Stimulated activated CD8-positive, alpha-beta memory T cell treated with anti-CD3 and anti-CD28 coated beads, Interleukin-2, amount 100 ng/mL, for 48 hours (primary cell): ENCODE measurements around the gene FKBP1B.
"Not testable (repeated sequence)": the region's sequence is repeated elsewhere in the genome, so short reads cannot be mapped to it uniquely, and the experiment has no call there.

Source experiments
- DNase-seq, 2 donors: peaks; one replicate each; pipeline ENCODE4 v3.0.0-alpha.2; 2020; ENCODE audit warnings: low read depth in 2 of 2

FKBP1B gene

DNA sequence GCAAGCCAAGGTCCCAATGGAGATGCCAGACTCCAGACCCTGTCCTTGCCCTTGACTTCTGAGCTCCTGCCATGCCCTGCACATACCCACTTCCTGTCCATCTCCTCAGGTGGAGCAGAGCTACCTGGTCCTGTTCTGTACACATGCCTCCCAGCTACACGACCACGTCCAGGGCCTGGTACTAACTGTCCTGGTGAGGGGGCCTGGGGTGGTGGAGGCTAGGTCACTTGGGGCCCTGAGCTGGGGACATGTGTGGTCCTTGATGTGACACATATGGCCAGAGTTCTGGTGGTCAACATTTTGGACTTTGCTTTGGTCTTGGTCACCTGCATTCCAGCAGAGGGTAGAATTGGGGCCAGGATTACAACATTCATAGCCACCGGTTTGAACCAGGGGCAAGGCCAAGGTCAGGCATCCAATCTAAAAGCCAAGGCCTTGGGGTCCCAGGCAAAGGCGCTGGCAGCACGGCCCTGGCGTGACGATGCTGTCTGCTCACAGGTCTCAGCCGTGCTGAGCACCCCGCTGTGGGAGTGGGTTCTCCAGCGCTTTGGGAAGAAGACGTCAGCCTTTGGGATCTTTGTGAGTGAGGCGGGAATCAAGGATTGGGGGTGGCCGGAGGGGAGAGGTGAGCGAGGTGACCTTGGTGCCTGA is 27.1 kb upstream of the FKBP1B start:
- no peak for DNase-seq

DNA sequence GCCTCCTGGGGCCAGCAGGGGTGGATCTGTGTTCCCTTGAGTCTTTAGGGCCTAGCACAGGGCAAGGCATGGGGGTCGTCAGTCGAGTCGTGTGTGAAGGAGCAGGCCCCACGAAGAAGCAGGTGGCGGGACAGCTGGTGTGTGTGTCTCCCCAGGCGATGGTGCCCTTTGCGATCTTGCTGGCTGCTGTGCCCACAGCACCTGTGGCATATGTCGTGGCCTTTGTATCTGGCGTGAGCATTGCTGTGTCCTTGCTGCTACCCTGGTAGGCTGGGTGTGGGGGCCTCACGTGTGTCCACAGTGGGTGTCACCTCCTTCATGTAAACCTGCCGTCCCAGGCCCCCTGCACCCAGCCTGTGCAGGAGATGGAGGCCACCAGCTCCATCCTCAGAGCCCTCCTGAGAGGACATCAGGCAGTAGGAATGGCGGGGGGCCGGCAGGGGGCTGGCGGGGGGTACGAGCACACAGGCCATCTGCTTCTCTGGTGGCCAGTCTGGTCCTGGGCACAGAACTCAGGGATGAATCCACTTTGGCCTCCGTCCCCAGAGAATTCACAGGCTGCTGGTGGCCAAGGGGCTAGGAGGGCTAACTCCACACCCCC is 26.5 kb upstream of the FKBP1B start:
- no peak for DNase-seq

DNA sequence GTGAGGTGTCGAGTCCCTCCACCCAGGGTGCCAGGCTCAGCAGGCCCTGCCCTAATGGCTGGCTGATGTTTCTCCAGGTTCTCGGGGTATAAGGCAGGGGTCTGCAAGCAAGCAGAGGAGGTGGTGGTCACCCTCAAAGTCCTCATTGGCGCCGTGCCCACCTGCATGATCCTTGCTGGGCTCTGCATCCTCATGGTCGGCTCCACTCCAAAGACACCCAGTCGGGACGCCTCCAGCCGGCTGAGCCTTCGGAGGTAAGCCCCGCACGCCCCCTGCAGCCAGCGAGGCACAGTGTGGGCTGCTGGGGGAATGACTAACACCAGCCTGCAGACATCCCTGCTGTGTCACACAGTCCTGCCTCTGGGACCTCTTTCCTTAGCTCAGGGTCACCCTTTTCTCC is 25.5 kb upstream of the FKBP1B start:
- no peak for DNase-seq

DNA sequence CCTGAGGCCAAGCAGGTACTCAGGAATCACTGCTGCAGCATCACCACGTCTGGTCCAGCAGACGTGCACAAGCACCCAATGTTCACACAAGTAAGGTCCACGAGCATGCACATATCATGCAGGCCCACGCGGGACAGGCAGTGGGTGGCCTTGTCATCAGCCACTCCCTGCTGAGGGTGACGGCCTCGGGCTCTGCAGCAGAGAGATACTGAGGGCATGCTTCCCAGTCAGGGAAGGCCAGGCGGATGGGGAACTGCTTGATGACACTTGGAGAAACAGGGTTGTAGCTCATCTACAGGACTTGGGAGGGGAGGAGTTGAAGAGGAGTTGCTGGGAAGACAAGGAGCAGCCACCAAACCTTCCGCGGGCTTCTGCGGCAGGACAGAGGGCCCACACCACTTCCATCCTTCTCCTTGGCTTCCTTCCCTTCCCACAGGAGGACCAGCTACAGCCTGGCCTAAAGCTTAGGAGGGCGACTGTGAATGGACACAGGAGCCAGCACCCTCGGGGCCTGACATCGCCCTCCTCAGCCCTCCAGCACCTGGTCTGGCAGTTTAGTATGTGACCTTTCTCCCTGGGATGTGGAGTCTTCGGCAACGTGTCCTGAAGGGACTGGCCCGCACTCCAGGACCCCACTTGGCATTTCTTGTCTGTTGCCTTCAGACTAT is 24.4 kb upstream of the FKBP1B start:
- DNase-seq, result no peak

DNA sequence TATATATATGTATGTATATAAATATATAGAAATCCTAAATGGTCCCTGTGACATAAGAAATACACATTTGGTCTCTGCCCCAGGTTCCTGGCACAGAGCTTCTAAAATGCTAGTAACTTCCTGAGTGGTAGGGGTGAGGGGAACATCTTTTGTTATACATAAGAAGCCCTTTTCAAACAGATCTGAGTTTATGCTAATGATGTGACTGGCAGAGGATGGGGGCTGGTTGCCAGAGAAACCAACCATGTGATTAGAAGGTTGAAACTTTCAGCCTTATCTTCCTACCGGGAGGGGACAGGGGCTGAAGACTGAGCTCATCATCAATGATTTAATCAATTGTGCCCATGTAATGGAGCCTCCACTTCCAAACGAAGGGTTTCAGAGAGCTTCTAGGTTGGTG is 23.3 kb upstream of the FKBP1B start:
- DNase-seq, result no peak

DNA sequence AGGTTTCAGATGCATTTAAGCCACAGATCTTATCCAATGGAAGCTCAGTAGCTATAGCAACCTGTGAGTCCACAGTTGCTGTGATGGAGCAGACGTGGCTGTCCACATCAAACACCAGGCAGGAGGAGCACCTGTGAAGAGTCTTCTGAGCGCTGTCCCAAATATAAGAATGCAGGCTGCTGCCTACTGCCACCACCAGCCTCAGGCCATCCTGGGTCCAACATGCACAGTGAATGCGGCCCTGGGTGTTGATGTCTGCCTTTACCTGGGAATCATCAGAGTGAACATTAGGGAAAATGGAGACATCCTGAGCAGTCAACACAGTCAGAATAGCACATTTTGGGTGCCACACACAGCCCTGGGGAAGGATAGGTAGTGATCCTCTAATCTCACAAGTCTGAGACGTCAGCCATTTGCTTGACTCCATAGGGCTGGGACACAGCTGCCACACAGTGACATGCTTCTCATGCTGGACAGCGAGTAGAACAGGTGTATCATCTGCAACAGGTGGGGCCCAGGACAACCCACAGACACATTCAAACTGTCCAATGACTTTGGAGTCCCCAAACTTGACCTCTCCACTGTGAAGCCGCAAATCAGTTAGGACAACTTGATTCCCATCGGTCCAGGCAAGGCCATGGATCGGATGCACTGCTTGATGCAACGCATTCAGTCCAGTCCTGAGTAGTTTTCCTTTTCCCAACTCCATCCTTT is 10.6 kb upstream of the FKBP1B start:
- no peak for DNase-seq

DNA sequence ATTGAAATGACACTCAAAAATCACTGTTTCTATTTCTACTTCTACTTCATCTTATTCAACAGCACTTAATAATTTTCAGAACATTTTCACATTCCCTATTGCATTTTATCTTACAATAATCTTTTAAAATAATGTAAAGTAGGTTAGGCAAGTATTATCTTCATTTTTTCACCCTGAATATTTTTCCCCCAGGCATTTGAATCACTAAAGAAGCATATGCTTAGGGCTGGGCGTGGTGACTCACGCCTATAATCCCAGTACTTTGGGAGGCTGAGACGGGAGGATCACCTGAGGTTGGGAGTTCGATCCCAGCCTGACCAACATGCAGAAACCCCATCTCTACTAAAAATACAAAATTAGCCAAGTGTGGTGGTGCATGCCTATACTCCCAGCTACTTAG is 9.0 kb upstream of the FKBP1B start:
- no peak for DNase-seq

DNA sequence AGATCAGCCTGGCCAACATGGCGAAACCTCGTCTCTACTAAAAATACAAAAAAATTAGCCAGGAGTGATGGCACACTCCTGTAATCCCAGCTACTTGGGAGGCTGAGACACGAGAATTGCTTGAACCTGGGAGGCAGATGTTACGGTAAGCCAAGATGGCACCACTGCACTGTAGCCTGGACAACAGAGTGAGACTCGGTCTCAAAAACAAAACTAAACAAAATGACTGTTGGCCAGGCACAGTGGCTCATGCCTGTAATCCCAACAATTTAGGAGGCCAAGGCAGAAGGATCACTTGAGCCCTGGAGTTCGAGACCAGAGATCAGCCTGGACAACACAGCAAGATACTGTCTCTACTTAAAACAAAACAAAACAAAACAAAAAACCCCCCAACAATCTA is 6.4 kb upstream of the FKBP1B start:
- not testable (repeated sequence) for DNase-seq

DNA sequence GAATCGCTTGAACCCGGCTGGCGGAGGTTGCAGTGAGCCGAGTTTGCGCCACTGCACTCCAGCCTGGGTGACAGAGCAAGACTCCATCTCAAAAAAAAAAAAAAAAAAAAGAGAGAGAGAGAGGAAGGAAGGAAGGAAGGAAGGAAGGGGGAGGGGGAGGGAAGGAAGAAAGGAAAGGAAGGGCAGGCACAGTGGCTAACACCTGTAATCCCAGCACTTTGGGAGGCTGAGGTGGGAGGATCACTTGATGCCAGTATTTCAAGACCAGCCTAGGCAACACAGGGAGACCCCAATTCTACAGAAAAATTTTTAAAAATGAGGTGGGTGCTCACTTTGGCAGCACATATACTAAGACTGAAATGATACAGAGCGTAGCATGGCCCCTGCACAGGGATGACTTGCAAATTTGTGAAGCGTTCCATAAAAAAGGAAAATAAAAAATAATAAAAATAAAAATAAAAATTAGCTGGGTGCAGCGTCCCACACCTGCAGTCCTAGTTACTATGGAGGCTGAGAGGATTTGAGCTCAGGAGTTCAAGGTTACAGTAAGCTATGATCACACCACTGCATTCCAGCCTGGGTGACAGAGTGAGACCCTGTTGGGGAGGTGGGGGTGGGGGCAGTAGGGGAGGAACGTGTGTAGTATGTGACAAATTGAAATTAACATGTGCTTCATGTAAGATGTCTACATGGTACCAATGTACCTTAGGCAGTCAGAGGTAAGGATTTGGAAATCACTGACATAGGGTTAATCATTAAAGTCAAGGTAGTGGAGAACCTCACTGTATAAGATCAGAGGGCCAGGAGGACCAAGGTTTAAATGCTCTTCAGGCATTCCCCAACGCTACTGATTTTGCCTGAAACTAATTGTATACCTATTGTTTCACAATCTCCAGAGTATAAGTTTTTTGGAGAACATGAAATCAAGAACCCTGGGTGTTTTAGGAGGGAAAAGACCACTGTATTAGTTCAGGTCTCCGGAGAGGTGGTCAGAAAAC is 3.7 kb upstream of the FKBP1B start:
- DNase-seq, result no peak

DNA sequence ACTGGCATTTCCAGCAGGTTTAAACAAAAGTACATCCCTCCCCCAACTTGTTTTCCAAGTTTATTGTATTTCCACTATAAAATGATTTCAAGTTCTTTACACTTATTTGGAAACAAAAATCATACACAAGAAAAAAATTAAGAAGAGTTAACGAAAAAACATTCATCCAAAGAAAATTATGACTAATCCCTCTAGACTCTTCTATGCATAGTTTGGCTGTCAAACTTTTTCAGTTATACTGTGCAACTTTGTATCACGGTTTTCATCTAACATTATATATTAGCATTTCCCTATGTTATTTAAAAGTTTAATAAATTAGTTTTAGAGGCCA is 3.0 kb upstream of the FKBP1B start:
- no peak for DNase-seq

DNA sequence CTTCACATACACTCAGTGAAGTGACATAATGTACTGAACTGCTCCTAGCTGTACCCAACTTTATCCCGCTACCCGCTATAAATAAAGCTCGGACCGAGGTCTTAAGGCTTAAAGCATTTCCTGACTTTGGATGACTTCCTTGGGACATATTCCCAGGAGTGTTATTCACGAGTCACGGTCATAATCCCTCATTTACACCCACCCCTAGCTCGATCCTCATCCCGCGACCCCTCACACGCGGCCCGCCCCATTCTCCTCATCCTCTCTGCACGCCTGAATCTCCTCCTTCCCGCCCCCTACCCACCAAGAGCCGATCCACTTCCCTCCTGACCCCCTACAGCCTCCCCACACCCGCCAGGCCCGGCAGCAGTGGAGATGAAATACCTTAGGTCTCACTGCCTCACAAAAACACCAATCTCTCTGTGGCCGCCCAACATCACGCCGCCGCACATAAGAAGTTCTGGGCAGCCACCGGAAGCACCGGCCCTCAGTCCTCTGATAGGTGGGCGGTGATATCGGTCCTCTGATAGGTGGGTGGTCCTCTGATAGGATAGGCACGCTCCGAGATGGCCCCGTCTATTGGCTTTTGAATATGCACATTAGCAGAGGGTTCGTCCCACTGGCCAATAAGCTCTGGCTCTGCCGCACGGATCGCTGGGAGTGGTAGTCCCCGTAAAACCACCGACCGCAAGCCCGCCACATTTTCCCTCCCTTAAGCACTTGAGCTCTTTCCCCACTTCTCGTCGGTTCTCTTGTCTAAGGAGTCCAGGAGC is 2.4 kb upstream of the FKBP1B start, which contains the start of gene WDCP:
Gene WDCP, minus strand, starts transcription at position 462 of the 773 bp plus-strand sequence. CDS start 7,897 bp downstream, outside the sequence.
- DNase-seq, result peak; percentile 80 to 92

DNA sequence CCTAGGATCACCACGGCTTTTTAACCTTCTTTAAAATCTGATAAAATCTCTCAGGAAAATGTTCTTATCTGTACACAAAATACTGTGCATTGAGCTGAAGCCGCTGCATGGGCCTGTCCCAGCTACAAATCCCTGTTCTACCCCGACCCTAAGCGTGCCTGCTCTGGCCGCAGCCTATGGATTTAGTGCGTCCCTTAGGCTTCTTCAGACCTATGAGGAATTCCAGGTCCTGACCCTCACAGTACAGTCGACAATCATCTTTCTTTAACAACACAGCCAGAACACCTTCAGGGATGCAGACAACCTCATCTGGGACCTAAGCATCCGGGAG is 1.9 kb upstream of the FKBP1B start:
- no peak for DNase-seq

DNA sequence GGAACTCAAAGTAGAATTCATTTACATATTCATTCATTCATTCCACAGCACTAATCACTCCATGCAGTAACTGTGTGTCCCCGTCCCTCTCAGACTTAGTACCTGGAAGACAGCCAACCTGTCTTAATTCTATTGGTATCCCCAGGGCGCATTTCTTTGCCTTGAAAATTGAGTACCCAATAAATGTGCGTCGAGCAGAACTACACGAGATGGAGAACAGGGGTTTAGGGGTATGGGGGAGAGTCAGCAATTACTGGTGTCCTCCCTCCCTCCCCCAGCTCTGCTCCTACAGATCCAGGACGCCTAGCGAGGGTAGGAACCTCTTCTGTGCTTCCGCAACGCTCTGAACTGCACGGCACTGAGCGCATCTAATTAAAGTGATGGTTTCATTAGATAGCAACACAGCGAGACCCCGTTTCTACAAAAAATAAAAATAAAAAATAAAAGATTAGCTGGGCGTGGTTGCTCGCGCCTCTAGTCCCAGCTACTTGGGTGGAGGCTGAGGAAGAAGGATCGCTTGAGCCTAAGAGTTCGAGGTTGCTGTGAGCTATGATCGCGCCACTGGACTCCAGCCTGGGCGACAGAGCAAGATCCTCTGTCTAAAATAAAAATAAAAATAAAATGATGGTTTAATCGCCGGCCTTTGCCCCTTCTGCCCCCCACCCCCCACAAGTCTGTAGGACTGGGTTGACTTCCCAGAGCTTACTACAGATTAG is 614 bp upstream of the FKBP1B start:
- DNase-seq, result no peak

DNA sequence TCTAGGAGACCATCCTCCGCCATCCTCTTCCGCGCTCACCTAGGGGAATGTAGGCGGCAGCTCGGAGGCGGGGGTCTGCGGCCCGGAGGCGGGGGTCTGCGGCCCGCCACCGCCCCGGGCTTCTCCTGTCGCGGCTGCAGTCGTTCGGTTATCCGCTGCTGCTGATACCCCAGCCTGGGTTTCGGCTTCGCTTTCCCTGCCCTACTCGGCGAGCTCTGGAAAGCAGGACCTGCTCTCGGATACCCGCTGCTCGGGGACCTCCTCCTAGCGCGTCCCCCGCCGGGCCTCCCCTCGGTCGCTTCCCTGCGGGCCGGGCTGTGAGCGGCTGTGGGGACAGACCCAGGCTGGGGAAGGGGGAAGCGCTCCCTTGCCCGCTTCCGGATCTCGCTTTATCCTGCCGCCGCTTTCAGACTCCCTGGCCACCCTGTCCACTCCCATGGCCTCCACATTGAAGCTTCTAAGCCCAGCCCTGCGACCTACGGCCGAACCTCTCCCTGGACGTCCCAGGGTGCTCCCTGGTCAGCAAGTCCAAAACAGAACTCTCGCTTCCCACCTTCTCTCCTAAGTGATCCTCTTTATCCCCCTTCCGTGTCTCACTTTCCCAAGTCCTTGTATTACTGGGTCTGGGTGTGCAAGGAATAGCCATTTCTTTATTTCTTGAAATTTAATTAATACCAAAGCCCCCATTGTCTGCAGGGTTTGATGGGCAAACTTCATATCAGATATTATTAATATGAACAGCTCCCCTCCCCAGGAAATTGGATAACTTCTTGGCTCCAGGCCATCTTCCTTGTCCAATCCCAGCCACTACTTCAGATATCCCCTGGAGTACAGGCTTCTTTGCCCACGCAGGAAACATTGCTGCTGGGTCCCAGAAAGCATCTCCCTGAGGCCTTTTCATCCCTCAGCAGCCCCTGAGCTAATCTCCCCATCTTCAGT is 769 bp downstream of the FKBP1B start:
- DNase-seq, result no peak

DNA sequence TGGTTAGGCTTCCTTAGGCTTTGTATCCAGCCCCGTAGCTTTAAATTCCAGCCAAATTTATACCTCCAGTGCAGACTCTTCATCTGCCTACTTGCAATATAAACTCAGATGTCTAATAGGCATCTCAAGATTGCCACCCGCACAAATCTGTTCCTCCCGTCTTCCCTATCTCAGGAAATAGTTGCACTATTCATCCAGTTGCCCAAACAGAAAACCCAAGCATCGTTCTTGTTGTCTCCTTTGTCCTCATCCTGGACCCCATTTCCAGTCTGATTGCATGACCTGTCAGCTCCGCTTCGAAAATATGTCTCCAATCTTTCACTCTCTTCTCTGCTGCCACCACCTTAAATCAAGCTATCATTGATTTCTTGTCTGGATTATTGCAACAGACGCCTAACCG is 2.3 kb downstream of the FKBP1B start:
- DNase-seq, result no peak

DNA sequence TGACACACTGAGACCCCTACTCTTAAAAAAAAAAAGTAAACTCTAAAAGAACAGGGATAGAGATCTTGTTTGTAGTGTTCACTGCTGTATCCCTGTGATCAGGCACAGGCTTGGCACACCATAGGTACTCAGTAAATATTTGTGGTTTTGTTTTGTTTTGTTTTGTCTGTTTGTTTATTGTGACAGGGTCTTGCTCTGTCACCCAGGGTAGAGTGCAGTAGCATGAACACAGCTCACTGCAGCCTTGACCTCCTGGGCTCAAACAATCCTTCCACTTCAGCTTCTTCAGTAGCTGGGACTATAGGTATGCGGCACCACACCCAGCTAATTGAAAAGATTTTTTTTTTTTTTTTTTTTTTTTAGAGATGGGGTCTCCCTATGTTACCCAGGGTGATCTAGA is 3.4 kb downstream of the FKBP1B start:
- no peak for DNase-seq

DNA sequence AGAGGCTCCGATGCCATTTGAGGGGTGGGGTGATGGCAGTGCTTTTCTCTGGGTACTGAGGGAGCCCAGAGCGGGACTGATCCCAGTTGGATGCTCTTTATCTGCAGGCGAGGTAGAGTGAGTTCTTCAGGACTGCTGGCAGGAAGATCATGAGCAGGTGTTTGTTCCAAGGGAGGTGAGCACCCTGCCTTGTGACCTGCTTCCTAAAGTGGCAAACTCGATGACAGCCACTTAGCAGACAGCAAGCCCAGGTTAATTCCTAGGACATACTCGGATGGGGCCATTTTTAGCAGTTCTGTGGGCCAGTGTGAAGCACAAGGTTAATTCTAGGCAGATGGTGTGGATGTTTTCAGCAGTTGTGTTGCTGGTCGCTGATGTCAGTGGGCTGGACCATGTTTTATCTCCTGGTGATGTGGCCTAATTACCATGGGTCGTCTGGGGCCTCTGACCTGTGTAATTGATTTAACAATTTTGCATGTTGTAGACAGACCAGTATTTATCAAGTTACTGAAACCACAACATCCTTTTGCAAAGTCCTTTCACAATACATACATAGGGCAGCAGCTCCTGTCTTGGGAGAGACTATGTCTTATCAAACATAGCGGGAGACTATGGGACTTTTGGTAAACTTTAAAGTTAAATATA is 4.9 kb downstream of the FKBP1B start:
- no peak for DNase-seq

DNA sequence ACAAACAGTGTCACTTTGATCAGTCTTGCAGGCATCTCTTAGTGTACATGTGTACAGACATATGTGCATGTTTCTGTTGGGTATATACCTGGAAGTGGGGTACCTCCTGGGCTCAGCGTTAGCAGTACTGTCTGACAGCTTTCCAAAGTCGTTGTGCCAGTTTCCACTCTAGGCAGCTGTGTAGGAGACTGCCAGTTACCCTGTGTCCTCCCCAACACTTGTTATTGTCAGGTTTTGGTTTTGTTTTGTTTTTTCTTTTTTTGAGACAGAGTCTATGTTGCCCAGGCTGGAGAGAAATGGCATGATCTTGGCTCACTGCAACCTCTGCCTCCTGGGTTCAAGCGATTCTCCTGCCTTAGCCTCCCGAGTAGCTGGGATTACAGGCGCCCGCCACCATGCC is 6.2 kb downstream of the FKBP1B start:
- no peak for DNase-seq
